Vagina (tissue), 2 donors: ENCODE data around the gene SLC5A6. TPM values are rescaled to one million over a fixed set of nuclear protein-coding genes. Genes with fewer than 3 reads are reported as not detected.

Experiments
- DNase-seq, 2 donors: peaks; one replicate each; pipeline ENCODE4 v3.0.0-alpha.2; 2017; ENCODE audit errors: extremely low spot score in 2 of 2
- H3K27ac ChIP-seq: fragments of 200-600 bp; sonication (generic); one replicate; pipeline ENCODE4 v1.5.1; 2019
- H3K27me3 ChIP-seq: fragments of 200-600 bp; sonication (generic); one replicate; pipeline ENCODE4 v1.5.1; 2019
- H3K36me3 ChIP-seq, 2 donors: fragments of 200-600 bp; sonication (generic); one replicate each; pipeline ENCODE4 v1.5.1; 2017 to 2019
- H3K4me1 ChIP-seq: fragments of 200-600 bp; sonication (generic); one replicate; pipeline ENCODE4 v1.5.1; 2019
- H3K4me3 ChIP-seq, 2 donors: fragments of 200-600 bp; sonication (generic); 1 replicate in 1 of 2; 2 replicates in 1 of 2; pipeline ENCODE4 v1.5.1; 2016 to 2019
- H3K9me3 ChIP-seq: fragments of 200-600 bp; sonication (generic); one replicate; pipeline ENCODE4 v1.5.1; 2019
- CTCF ChIP-seq, 3 experiments: fragments of 450-650 bp in 2 of 3; fragments of 200-600 bp in 1 of 3; sonication (generic) in 1 of 3; IDR thresholded peaks; one replicate each; pipeline ENCODE4 v1.5.1; 2017 to 2019; ENCODE audit warnings: antibody characterized with exemption in 3 of 3, mild to moderate bottlenecking in 2 of 3, moderate library complexity in 2 of 3
- POLR2A ChIP-seq, 2 donors: fragments of 450-650 bp; IDR thresholded peaks; one replicate each; pipeline ENCODE4 v1.6.1; 2017; ENCODE audit warnings: antibody characterized with exemption in 2 of 2, mild to moderate bottlenecking in 2 of 2, moderate library complexity in 2 of 2
- POLR2AphosphoS5 ChIP-seq, 2 donors: sonication (generic); formaldehyde crosslinking; IDR thresholded peaks; one replicate each; pipeline ENCODE4 v1.9.0; 2017; ENCODE audit warnings: antibody characterized with exemption in 2 of 2, mild to moderate bottlenecking in 2 of 2, low read depth in 1 of 2; ENCODE audit not compliant: insufficient read depth in 1 of 2
- intact Hi-C: fragments of 100-400 bp; cut with DNase I; formaldehyde crosslinking; loops from one replicate; pipeline ENCODE4 v1.15.1; 2023
- total RNA-seq: library from RNA; depleted of rRNA; stranded (reverse); fragments of >200 nt; gene quantifications from one replicate; pipeline ENCODE4 v1.2.3, GENCODE V29; 2016

The SLC5A6 gene
- total RNA-seq, 1 donor from 2014 or later, result 37.3 TPM

- intact Hi-C loops, result no loop called here
- no peak for DNase-seq
Measured at GRCh38 chr2:27159271-27159670, 52.8 kb downstream of the SLC5A6 start.

GRCh38 chr2:27158468-27158867 is 53.6 kb downstream of the SLC5A6 start:
- Histone ChIP-seq H3K9me3 (no peaks in the 10 kb centered on the region), H3K27ac (no peak overlapping the region), H3K4me1 (peaks cover 15% of the 10 kb centered on the region), H3K36me3 (no peaks in the 10 kb centered on the region), H3K27me3 (no peaks in the 10 kb centered on the region), H3K4me3 (no peak overlapping the region)
- DNase-seq, result no peak
- no peak for TF ChIP-seq POLR2AphosphoS5 (IDR thresholded peaks at IDR 0.05; ENCODE audit: insufficient read depth in 1 of 2, low read depth in 1 of 2)
- TF ChIP-seq POLR2A (IDR thresholded peaks at IDR 0.05), result no peak
- no peak for TF ChIP-seq CTCF (IDR thresholded peaks at IDR 0.05)
- intact Hi-C loops, result no loop called here

More at GRCh38 chr2:27159271-27159670, 52.8 kb downstream of the SLC5A6 start:
- H3K36me3 ChIP-seq, result no peaks in the 10 kb centered on the region
- no peak overlapping the region for H3K27ac ChIP-seq
- peaks cover 10% of the 10 kb centered on the region for H3K4me1 ChIP-seq
- no peak overlapping the region for H3K4me3 ChIP-seq
- H3K9me3 ChIP-seq, result no peaks in the 10 kb centered on the region
- no peaks in the 10 kb centered on the region for H3K27me3 ChIP-seq
- no peak for TF ChIP-seq POLR2AphosphoS5 (IDR thresholded peaks at IDR 0.05; ENCODE audit: insufficient read depth in 1 of 2, low read depth in 1 of 2)
- no peak for TF ChIP-seq CTCF (IDR thresholded peaks at IDR 0.05)
- no peak for TF ChIP-seq POLR2A (IDR thresholded peaks at IDR 0.05)

- Histone ChIP-seq H3K4me1 (peaks cover 15% of the 10 kb centered on the region), H3K27ac (peak overlapping the region; percentile 56), H3K36me3 (no peaks in the 10 kb centered on the region), H3K4me3 (no peak overlapping the region), H3K27me3 (no peaks in the 10 kb centered on the region), H3K9me3 (no peaks in the 10 kb centered on the region)
- intact Hi-C loops, result no loop called here
- DNase-seq, result no peak
- TF ChIP-seq CTCF (IDR thresholded peaks at IDR 0.05) (no peak), POLR2AphosphoS5 (IDR thresholded peaks at IDR 0.05; ENCODE audit: insufficient read depth in 1 of 2, low read depth in 1 of 2) (no peak), POLR2A (IDR thresholded peaks at IDR 0.05) (no peak)
Measured at GRCh38 chr2:27155069-27155520, 57.0 kb downstream of the SLC5A6 start.

GRCh38 chr2:27154488-27154887 is 57.6 kb downstream of the SLC5A6 start:
- Histone ChIP-seq H3K9me3 (no peaks in the 10 kb centered on the region), H3K27me3 (no peaks in the 10 kb centered on the region), H3K4me3 (no peak overlapping the region), H3K4me1 (peaks cover 15% of the 10 kb centered on the region), H3K27ac (no peak overlapping the region), H3K36me3 (no peaks in the 10 kb centered on the region)
- intact Hi-C loops, result no loop called here
- TF ChIP-seq CTCF (IDR thresholded peaks at IDR 0.05) (no peak), POLR2AphosphoS5 (IDR thresholded peaks at IDR 0.05; ENCODE audit: insufficient read depth in 1 of 2, low read depth in 1 of 2) (peak; percentile 44 to 75), POLR2A (IDR thresholded peaks at IDR 0.05) (no peak)
- DNase-seq, result no peak

GRCh38 chr2:27152796-27153464 is 59.1 kb downstream of the SLC5A6 start:
- no peaks in the 10 kb centered on the region for H3K9me3 ChIP-seq
- no peak for TF ChIP-seq POLR2AphosphoS5 (IDR thresholded peaks at IDR 0.05; ENCODE audit: insufficient read depth in 1 of 2, low read depth in 1 of 2)
- no peak for TF ChIP-seq CTCF (IDR thresholded peaks at IDR 0.05)
- no peak for DNase-seq
- no peak overlapping the region for H3K27ac ChIP-seq
- intact Hi-C loops, result no loop called here
- H3K36me3 ChIP-seq, result no peaks in the 10 kb centered on the region
- no peaks in the 10 kb centered on the region for H3K27me3 ChIP-seq
- H3K4me1 ChIP-seq, result peaks cover 15% of the 10 kb centered on the region
- no peak overlapping the region for H3K4me3 ChIP-seq
